HCT116 (cell line): ENCODE results near the gene RBM15B.

ENCODE experiments used
- POLR2A ChIP-seq: IDR thresholded peaks from 2 replicates; pipeline ENCODE4 v1.7.0; 2011; ENCODE audit warnings: borderline replicate concordance; ENCODE audit not compliant: insufficient read depth, insufficient read length; ENCODE audit errors: extremely low read depth
- RAD21 ChIP-seq: IDR thresholded peaks from 2 replicates; pipeline ENCODE4 v1.6.1; 2012; ENCODE audit warnings: low read depth, mild to moderate bottlenecking
- YY1 ChIP-seq: IDR thresholded peaks from 2 replicates; pipeline ENCODE4 v1.6.1; 2011; ENCODE audit warnings: low read length, low read depth, moderate library complexity, mild to moderate bottlenecking; ENCODE audit not compliant: insufficient replicate concordance; ENCODE audit errors: extremely low read depth

DNA sequence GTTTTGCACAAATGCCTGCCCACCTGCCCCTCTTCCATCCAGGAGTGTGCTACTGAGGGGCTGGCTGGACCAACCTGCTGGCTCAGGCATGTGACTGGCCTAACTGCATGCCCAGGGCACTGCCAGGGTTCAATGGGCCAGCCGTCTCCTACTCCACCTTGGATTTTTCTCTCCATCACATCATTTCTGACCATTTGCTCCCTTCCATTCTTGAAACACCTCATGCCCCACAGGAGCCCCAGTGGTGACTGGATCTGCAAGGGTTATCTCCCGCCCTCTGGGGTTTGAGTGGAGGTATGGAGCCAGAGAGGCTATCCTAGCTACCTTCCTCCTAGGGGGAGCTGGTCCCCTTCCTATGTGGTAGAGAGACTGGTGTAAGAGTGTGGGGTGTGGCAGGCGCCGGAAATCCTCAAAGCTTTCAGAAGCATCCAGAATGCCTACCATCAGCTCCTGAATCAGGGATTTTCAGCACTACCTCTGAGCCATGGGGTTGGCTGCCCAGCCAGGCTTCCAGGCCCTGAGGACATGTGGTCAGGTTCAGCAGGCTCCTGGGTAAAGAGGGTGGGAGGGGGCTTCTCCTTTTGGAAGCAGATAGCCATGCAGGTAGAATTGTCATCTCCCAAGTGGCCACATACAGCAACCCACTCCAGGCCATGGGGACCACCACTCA lies 8.9 kb upstream of the RBM15B start:
- TF ChIP-seq POLR2A: peak; percentile 23
- no peak for TF ChIP-seq RAD21
- no peak for TF ChIP-seq YY1
